ENCODE measurements around the gene PSAPL1.

DNA sequence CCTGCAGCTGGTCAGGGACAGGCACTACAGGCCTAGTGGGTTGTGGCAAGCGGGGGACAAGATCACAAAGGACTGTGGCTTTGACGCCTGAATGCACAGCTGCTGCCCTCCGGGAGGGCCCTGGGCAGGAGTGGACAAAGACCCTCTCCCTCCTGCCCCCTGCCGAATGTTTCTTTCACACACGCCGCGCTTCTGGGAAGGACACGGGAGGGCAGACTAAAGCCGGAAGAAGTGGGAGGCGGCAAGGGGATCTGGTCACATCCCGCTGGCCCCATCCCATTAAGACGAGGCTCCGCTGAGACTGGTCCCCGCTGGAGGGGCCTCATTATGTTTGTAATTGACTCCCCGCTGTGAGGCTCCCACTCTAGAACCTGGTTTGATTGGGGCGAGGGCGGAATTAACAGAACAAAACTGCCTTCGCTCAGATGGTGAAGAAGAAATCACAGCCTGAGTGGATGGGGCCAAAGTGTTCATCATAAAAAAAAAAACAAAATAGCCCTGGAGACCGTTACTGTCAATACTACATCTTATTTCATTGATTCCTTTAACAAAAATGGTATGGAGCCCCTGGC, 37.8 kb upstream of the PSAPL1 start:
- TF ChIP-seq, protein P1, sequence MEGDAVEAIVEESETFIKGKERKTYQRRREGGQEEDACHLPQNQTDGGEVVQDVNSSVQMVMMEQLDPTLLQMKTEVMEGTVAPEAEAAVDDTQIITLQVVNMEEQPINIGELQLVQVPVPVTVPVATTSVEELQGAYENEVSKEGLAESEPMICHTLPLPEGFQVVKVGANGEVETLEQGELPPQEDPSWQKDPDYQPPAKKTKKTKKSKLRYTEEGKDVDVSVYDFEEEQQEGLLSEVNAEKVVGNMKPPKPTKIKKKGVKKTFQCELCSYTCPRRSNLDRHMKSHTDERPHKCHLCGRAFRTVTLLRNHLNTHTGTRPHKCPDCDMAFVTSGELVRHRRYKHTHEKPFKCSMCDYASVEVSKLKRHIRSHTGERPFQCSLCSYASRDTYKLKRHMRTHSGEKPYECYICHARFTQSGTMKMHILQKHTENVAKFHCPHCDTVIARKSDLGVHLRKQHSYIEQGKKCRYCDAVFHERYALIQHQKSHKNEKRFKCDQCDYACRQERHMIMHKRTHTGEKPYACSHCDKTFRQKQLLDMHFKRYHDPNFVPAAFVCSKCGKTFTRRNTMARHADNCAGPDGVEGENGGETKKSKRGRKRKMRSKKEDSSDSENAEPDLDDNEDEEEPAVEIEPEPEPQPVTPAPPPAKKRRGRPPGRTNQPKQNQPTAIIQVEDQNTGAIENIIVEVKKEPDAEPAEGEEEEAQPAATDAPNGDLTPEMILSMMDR (IDR thresholded peaks at IDR 0.05): no peak
- TF ChIP-seq, protein P2, sequence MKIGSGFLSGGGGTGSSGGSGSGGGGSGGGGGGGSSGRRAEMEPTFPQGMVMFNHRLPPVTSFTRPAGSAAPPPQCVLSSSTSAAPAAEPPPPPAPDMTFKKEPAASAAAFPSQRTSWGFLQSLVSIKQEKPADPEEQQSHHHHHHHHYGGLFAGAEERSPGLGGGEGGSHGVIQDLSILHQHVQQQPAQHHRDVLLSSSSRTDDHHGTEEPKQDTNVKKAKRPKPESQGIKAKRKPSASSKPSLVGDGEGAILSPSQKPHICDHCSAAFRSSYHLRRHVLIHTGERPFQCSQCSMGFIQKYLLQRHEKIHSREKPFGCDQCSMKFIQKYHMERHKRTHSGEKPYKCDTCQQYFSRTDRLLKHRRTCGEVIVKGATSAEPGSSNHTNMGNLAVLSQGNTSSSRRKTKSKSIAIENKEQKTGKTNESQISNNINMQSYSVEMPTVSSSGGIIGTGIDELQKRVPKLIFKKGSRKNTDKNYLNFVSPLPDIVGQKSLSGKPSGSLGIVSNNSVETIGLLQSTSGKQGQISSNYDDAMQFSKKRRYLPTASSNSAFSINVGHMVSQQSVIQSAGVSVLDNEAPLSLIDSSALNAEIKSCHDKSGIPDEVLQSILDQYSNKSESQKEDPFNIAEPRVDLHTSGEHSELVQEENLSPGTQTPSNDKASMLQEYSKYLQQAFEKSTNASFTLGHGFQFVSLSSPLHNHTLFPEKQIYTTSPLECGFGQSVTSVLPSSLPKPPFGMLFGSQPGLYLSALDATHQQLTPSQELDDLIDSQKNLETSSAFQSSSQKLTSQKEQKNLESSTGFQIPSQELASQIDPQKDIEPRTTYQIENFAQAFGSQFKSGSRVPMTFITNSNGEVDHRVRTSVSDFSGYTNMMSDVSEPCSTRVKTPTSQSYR (CRISPR knock-in tag; IDR thresholded peaks at IDR 0.05): no peak
- no peak for TF ChIP-seq NFYB (CRISPR knock-in tag; conservative IDR thresholded peaks at IDR 0.05; ENCODE audit: low read depth)
- TF ChIP-seq ZNF138 (CRISPR knock-in tag; conservative IDR thresholded peaks at IDR 0.05): no peak
- TF ChIP-seq, protein P3, sequence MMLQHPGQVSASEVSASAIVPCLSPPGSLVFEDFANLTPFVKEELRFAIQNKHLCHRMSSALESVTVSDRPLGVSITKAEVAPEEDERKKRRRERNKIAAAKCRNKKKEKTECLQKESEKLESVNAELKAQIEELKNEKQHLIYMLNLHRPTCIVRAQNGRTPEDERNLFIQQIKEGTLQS (CRISPR knock-in tag; conservative IDR thresholded peaks at IDR 0.05): no peak
- no peak for TF ChIP-seq ZNF423 (CRISPR knock-in tag; IDR thresholded peaks at IDR 0.05)
- TF ChIP-seq, protein P4, sequence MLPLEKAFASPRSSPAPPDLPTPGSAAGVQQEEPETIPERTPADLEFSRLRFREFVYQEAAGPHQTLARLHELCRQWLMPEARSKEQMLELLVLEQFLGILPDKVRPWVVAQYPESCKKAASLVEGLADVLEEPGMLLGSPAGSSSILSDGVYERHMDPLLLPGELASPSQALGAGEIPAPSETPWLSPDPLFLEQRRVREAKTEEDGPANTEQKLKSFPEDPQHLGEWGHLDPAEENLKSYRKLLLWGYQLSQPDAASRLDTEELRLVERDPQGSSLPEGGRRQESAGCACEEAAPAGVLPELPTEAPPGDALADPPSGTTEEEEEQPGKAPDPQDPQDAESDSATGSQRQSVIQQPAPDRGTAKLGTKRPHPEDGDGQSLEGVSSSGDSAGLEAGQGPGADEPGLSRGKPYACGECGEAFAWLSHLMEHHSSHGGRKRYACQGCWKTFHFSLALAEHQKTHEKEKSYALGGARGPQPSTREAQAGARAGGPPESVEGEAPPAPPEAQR (CRISPR knock-in tag; IDR thresholded peaks at IDR 0.05): no peak
- TF ChIP-seq, protein P5, sequence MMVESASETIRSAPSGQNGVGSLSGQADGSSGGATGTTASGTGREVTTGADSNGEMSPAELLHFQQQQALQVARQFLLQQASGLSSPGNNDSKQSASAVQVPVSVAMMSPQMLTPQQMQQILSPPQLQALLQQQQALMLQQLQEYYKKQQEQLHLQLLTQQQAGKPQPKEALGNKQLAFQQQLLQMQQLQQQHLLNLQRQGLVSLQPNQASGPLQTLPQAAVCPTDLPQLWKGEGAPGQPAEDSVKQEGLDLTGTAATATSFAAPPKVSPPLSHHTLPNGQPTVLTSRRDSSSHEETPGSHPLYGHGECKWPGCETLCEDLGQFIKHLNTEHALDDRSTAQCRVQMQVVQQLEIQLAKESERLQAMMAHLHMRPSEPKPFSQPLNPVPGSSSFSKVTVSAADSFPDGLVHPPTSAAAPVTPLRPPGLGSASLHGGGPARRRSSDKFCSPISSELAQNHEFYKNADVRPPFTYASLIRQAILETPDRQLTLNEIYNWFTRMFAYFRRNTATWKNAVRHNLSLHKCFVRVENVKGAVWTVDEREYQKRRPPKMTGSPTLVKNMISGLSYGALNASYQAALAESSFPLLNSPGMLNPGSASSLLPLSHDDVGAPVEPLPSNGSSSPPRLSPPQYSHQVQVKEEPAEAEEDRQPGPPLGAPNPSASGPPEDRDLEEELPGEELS (CRISPR knock-in tag; IDR thresholded peaks at IDR 0.05): no peak
